ENCODE measurements around the gene GTF2F2. TPM values are rescaled to one million over a fixed set of nuclear protein-coding genes. Genes with fewer than 3 reads are reported as not detected.

The GTF2F2 gene
- total RNA-seq, 1 experiment from 2014 or later, result 28.0 TPM

- DNase-seq, result no peak
- Histone ChIP-seq H3K9me3 (replicated peaks) (no peaks in the 10 kb centered on the region), H3K36me3 (peaks cover 6% of the 10 kb centered on the region), H3K27me3 (no peaks in the 10 kb centered on the region), H3K27ac (no peak overlapping the region), H3K4me1 (no peaks in the 10 kb centered on the region), H3K4me3 (no peak overlapping the region)
Measured at GRCh38 chr13:45256254-45256653, 135.9 kb downstream of the GTF2F2 start.

GRCh38 chr13:45257638-45258333 is 137.5 kb downstream of the GTF2F2 start:
- no peak for DNase-seq
- no peak overlapping the region for H3K27ac ChIP-seq
- H3K9me3 ChIP-seq (replicated peaks), result no peaks in the 10 kb centered on the region
- peaks cover 6% of the 10 kb centered on the region for H3K36me3 ChIP-seq
- H3K4me1 ChIP-seq, result no peaks in the 10 kb centered on the region
- H3K27me3 ChIP-seq, result no peaks in the 10 kb centered on the region
- no peak overlapping the region for H3K4me3 ChIP-seq

- Histone ChIP-seq H3K36me3 (peaks cover 6% of the 10 kb centered on the region), H3K4me3 (no peak overlapping the region), H3K9me3 (replicated peaks) (no peaks in the 10 kb centered on the region), H3K4me1 (no peaks in the 10 kb centered on the region), H3K27me3 (no peaks in the 10 kb centered on the region), H3K27ac (no peak overlapping the region)
- no peak for DNase-seq
Measured at GRCh38 chr13:45258334-45258675, 138.0 kb downstream of the GTF2F2 start.

- Histone ChIP-seq H3K36me3 (peaks cover 4% of the 10 kb centered on the region; the same call in 1 of the 2 replicates), H3K27ac (no peak overlapping the region), H3K4me3 (no peak overlapping the region), H3K27me3 (no peaks in the 10 kb centered on the region), H3K9me3 (replicated peaks) (no peaks in the 10 kb centered on the region), H3K4me1 (no peaks in the 10 kb centered on the region)
- DNase-seq, result no peak
Measured at GRCh38 chr13:45267215-45267614, 146.9 kb downstream of the GTF2F2 start.

GRCh38 chr13:45269204-45269603 is 148.9 kb downstream of the GTF2F2 start:
- Histone ChIP-seq H3K36me3 (peaks cover 4% of the 10 kb centered on the region; the same call in 1 of the 2 replicates), H3K27ac (no peak overlapping the region), H3K9me3 (replicated peaks) (no peaks in the 10 kb centered on the region), H3K4me3 (no peak overlapping the region), H3K4me1 (no peaks in the 10 kb centered on the region), H3K27me3 (no peaks in the 10 kb centered on the region)
- no peak for DNase-seq

GRCh38 chr13:45276913-45277312 is 156.6 kb downstream of the GTF2F2 start:
- H3K27me3 ChIP-seq, result no peaks in the 10 kb centered on the region
- no peak overlapping the region for H3K27ac ChIP-seq
- no peaks in the 10 kb centered on the region for H3K4me1 ChIP-seq
- H3K36me3 ChIP-seq, result peaks cover 11% of the 10 kb centered on the region
- H3K9me3 ChIP-seq (replicated peaks), result no peaks in the 10 kb centered on the region
- DNase-seq, result no peak
- H3K4me3 ChIP-seq, result no peak overlapping the region

GRCh38 chr13:45278096-45278645 is 157.9 kb downstream of the GTF2F2 start:
- Histone ChIP-seq H3K4me3 (no peak overlapping the region), H3K27ac (no peak overlapping the region), H3K36me3 (peaks cover 11% of the 10 kb centered on the region), H3K9me3 (replicated peaks) (no peaks in the 10 kb centered on the region), H3K27me3 (no peaks in the 10 kb centered on the region), H3K4me1 (no peaks in the 10 kb centered on the region)
- DNase-seq, result no peak

- H3K27me3 ChIP-seq, result no peaks in the 10 kb centered on the region
- DNase-seq, result no peak
- no peaks in the 10 kb centered on the region for H3K4me1 ChIP-seq
Measured at GRCh38 chr13:45280011-45280410, 159.7 kb downstream of the GTF2F2 start.

GRCh38 chr13:45280751-45281634 is 160.7 kb downstream of the GTF2F2 start:
- peak; percentile 19 to 60 for DNase-seq
- H3K4me3 ChIP-seq, result no peak overlapping the region
- H3K4me1 ChIP-seq, result no peaks in the 10 kb centered on the region
- peaks cover 9% of the 10 kb centered on the region for H3K36me3 ChIP-seq
- H3K9me3 ChIP-seq (replicated peaks), result no peaks in the 10 kb centered on the region
- no peak overlapping the region for H3K27ac ChIP-seq
- H3K27me3 ChIP-seq, result no peaks in the 10 kb centered on the region

More at GRCh38 chr13:45280011-45280410, 159.7 kb downstream of the GTF2F2 start:
- H3K4me3 ChIP-seq, result no peak overlapping the region
- peaks cover 13% of the 10 kb centered on the region for H3K36me3 ChIP-seq
- H3K9me3 ChIP-seq (replicated peaks), result no peaks in the 10 kb centered on the region
- no peak overlapping the region for H3K27ac ChIP-seq

- Histone ChIP-seq H3K4me3 (no peak overlapping the region), H3K4me1 (no peaks in the 10 kb centered on the region), H3K36me3 (peaks cover 2% of the 10 kb centered on the region; the same call in 1 of the 2 replicates), H3K27me3 (no peaks in the 10 kb centered on the region), H3K27ac (no peak overlapping the region), H3K9me3 (replicated peaks) (no peaks in the 10 kb centered on the region)
- no peak for DNase-seq
Measured at GRCh38 chr13:45282994-45283393, 162.7 kb downstream of the GTF2F2 start.

GRCh38 chr13:45289936-45290563 is 169.7 kb downstream of the GTF2F2 start:
- no peak overlapping the region for H3K4me3 ChIP-seq
- DNase-seq, result no peak

GRCh38 chr13:45292176-45292575 is 171.9 kb downstream of the GTF2F2 start:
- no peak for DNase-seq
- no peak overlapping the region for H3K4me3 ChIP-seq
- H3K36me3 ChIP-seq, result no peaks in the 10 kb centered on the region
- no peak overlapping the region for H3K27ac ChIP-seq
- H3K27me3 ChIP-seq, result no peaks in the 10 kb centered on the region
- no peaks in the 10 kb centered on the region for H3K9me3 ChIP-seq (replicated peaks)
- H3K4me1 ChIP-seq, result peaks cover 15% of the 10 kb centered on the region

More at GRCh38 chr13:45289936-45290563, 169.7 kb downstream of the GTF2F2 start:
- Histone ChIP-seq H3K27ac (no peak overlapping the region), H3K36me3 (no peaks in the 10 kb centered on the region), H3K4me1 (no peaks in the 10 kb centered on the region; the same call in 1 of the 2 replicates), H3K9me3 (replicated peaks) (no peaks in the 10 kb centered on the region), H3K27me3 (no peaks in the 10 kb centered on the region)

- H3K27ac ChIP-seq, result 0 out of 2 replicates have a peak overlapping the region, but pooled peaks have one; percentile 8
- H3K4me1 ChIP-seq, result peaks cover 26% of the 10 kb centered on the region
- no peaks in the 10 kb centered on the region for H3K9me3 ChIP-seq (replicated peaks)
- no peak overlapping the region for H3K4me3 ChIP-seq
- DNase-seq, result peak; percentile 58 to 80
- no peaks in the 10 kb centered on the region for H3K36me3 ChIP-seq
- H3K27me3 ChIP-seq, result no peaks in the 10 kb centered on the region
Measured at GRCh38 chr13:45295536-45295935, 175.2 kb downstream of the GTF2F2 start.

- no peaks in the 10 kb centered on the region for H3K36me3 ChIP-seq
- no peak overlapping the region for H3K4me3 ChIP-seq
- H3K4me1 ChIP-seq, result peaks cover 26% of the 10 kb centered on the region
- no peak overlapping the region for H3K27ac ChIP-seq
- no peaks in the 10 kb centered on the region for H3K9me3 ChIP-seq (replicated peaks)
- no peak for DNase-seq
- H3K27me3 ChIP-seq, result no peaks in the 10 kb centered on the region
Measured at GRCh38 chr13:45296259-45296658, 175.9 kb downstream of the GTF2F2 start.

All from SJCRH30 (cell line).